PC-3 (cell line): ENCODE measurements around the gene CCR7. TPM values are rescaled to one million over a fixed set of nuclear protein-coding genes. Genes with fewer than 3 reads are reported as not detected.
A peak's percentile ranks its signal among the peaks of the same experiment; 100 is the strongest.

ENCODE experiments used
- ATAC-seq: fragments of 200-7000 bp; cut with Tn5 transposase; 2 replicates; pipeline ENCODE4 v1.9.1; 2020; ENCODE audit warnings: mild to moderate bottlenecking, moderate library complexity
- BruUV-seq: library from RNA; stranded (reverse); fragments of 400-500 nt; replicated peaks from 2 replicates; lab custom pipeline; 2021; lab: Mats Ljungman, UMichigan
- CTCF ChIA-PET: fragments of 300-600 bp; sonication (Branson Sonifier 250); formaldehyde crosslinking; loops from one replicate; lab custom pipeline; 2022; ENCODE audit warnings: antibody characterized with exemption; lab: Charles Lee
- POLR2A ChIA-PET: fragments of 300-600 bp; sonication (Branson Sonifier 250); formaldehyde crosslinking; loops from one replicate; lab custom pipeline; 2022; ENCODE audit warnings: antibody characterized with exemption; ENCODE audit not compliant: unreplicated experiment; lab: Charles Lee
- DNase-seq: peaks from one replicate; pipeline ENCODE4 v3.0.0-alpha.2; 2015
- H2AFZ ChIP-seq: fragments of 300-600 bp; sonication (generic); 2 replicates; pipeline ENCODE4 v1.6.0; 2016; ENCODE audit warnings: antibody characterized with exemption, low read length
- H3F3A ChIP-seq: fragments of 300-600 bp; sonication (generic); one replicate; pipeline ENCODE4 v1.6.0; 2017; ENCODE audit warnings: antibody characterized with exemption, low read length, control low read depth, mild to moderate bottlenecking; ENCODE audit not compliant: unreplicated experiment
- H3K27ac ChIP-seq: fragments of 300-600 bp; sonication (generic); 2 replicates; pipeline ENCODE4 v1.5.1; 2016; ENCODE audit warnings: mild to moderate bottlenecking, low read length
- H3K27me3 ChIP-seq: fragments of 300-600 bp; sonication (generic); 2 replicates; pipeline ENCODE4 v1.6.1; 2016; ENCODE audit warnings: low read length, mixed read lengths
- H3K36me3 ChIP-seq: fragments of 300-600 bp; sonication (generic); 2 replicates; pipeline ENCODE4 v1.6.1; 2016; ENCODE audit warnings: low read depth, mixed run types, low read length, mixed read lengths
- H3K4me1 ChIP-seq: fragments of 300-600 bp; sonication (generic); 2 replicates; pipeline ENCODE4 v1.5.1; 2016; ENCODE audit warnings: low read length; ENCODE audit not compliant: insufficient read depth
- H3K4me2 ChIP-seq: fragments of 300-600 bp; sonication (generic); 2 replicates; pipeline ENCODE4 v1.6.0; 2016; ENCODE audit warnings: low read length
- H3K4me3 ChIP-seq: fragments of 300-600 bp; sonication (generic); 2 replicates; pipeline ENCODE4 v1.5.1; 2016; ENCODE audit warnings: mild to moderate bottlenecking, low read length, mixed read lengths
- H3K79me2 ChIP-seq: fragments of 300-600 bp; sonication (generic); 2 replicates; pipeline ENCODE4 v1.6.1; 2017; ENCODE audit warnings: low read length, mixed read lengths
- H3K9ac ChIP-seq: fragments of 300-600 bp; sonication (generic); 2 replicates; pipeline ENCODE4 v1.6.0; 2016; ENCODE audit warnings: mild to moderate bottlenecking, low read length
- H3K9me2 ChIP-seq: fragments of 300-600 bp; sonication (generic); replicated peaks from 2 replicates; pipeline ENCODE4 v1.6.1; 2016; ENCODE audit warnings: mixed run types, low read length, mixed read lengths
- H3K9me3 ChIP-seq: fragments of 300-600 bp; sonication (generic); 2 replicates; pipeline ENCODE4 v1.6.1; 2016; ENCODE audit warnings: low read length, mixed read lengths
- H4K20me1 ChIP-seq: fragments of 300-600 bp; sonication (generic); 2 replicates; pipeline ENCODE4 v1.6.1; 2016; ENCODE audit warnings: low read length, mixed read lengths
- EZH2 ChIP-seq: fragments of 300-600 bp; sonication (generic); IDR thresholded peaks from one replicate; pipeline ENCODE4 v1.6.1; 2017; ENCODE audit warnings: antibody characterized with exemption, mild to moderate bottlenecking, low read length; ENCODE audit not compliant: unreplicated experiment
- EZH2phosphoT487 ChIP-seq: fragments of 300-600 bp; sonication (generic); IDR thresholded peaks from 2 replicates; pipeline ENCODE4 v1.6.1; 2018; ENCODE audit warnings: mild to moderate bottlenecking, antibody characterized with exemption, low read length, borderline replicate concordance
- intact Hi-C: fragments of 100-400 bp; cut with micrococcal nuclease; formaldehyde crosslinking; loops from 2 replicates; pipeline ENCODE4 v1.9.0; 2023
- total RNA-seq: library from RNA; depleted of rRNA; stranded (reverse); fragments of >200 nt; gene quantifications from 2 replicates; pipeline ENCODE4 v1.2.3, GENCODE V29; 2014
- TF ChIP-seq, protein P1 (sequence below): fragments of 300-600 bp; sonication (generic); conservative IDR thresholded peaks from 2 replicates; pipeline ENCODE4 v1.5.1; 2017; ENCODE audit warnings: antibody characterized with exemption, low read depth, mild to moderate bottlenecking, low read length

The CCR7 gene
- total RNA-seq, 1 experiment from 2014 or later, result not detected

DNA sequence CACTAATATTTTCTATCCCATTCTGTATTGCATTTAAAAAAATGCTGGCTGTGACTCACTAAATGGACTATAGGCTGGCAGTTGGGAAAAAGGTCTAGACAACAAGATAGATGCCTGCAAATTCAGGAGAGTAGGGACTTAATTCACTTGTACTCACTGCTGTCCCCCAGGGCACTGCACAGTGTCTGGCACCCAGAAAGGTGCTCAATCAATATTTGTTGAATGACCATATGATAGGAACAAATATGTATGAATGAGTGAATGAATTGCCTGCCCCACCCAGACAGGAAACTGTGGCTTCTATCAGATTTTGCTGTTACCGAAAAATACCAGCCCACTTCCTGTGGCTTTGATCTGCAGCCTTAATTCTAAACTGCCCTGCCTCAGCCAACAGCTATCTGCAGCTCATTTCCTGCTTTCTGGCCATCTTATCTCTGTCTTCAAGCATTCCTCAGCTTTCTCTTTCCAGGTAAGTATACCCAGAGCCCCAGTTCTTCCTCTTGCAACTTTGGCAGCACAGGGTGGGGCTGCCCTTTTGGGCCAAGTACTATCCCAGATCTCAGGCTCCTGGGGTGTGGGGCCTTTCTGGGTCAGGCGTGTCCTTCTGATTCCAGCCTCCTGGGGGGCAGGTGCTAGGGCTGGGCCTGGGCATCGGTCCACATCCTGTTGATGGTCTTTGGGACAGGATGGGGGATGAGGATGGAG, 48.5 kb downstream of the CCR7 start:
- Histone ChIP-seq H4K20me1 (no peaks in the 10 kb centered on the region), H3K9me2 (no peaks in the 10 kb centered on the region), H3K4me1 (peaks cover 82% of the 10 kb centered on the region), H3F3A (peaks cover 10% of the 10 kb centered on the region), H3K27ac (peak overlapping the region; percentile 100), H3K79me2 (peaks cover 9% of the 10 kb centered on the region), H3K4me2 (peak overlapping the region; percentile 66), H3K36me3 (no peaks in the 10 kb centered on the region), H3K4me3 (peak overlapping the region; percentile 4; the same call in 1 of the 2 replicates), H3K27me3 (no peaks in the 10 kb centered on the region), H3K9me3 (no peaks in the 10 kb centered on the region), H3K9ac (peak overlapping the region; percentile 80), H2AFZ (no peak overlapping the region)
- BruUV-seq, result no TSS peak
- ChIA-PET POLR2A (no interaction called here), CTCF (interaction anchor here (0.6 kb wide), 2 partner anchors 106 to 131 kb away, joined by 5 to 6 read pairs; no protein-coding TSS in a partner anchor)
- ATAC-seq, result peak; percentile 63
- no peak for TF ChIP-seq EZH2phosphoT487
- intact Hi-C loops, result loop anchor here (2.0 kb wide), 1 partner anchor 18 kb away; no protein-coding TSS in a partner anchor
- peak; percentile 93 for DNase-seq

DNA sequence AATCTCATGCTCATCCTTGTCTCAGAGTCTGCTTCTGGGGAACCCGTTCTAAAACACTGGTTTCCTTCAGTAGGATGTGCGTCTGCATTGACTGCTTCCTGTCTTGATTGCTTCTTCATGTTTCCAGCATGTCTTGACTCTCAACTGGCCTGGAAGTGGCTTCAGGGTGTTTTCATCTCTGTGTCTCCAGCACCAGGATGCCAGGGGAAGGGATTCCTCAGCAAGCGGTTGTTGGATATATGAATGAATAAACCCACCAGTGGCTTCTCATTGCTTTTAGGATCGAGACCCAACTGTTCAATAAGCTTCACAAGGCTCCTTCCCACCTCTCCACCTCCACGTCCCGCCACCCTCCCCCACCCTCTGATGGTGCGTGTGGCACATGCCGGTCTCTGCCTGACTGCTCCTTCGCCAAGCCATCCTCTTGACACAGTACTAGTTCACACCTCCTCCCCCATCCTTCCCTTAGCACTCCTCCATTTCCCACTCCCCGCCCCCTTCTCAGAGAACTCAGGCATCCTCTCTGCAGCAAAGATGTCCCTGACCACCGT, 49.7 kb downstream of the CCR7 start:
- ATAC-seq (no peak), DNase-seq (no peak)
- no peaks in the 10 kb centered on the region for H3K36me3 ChIP-seq
- no TSS peak for BruUV-seq
- peaks cover 82% of the 10 kb centered on the region for H3K4me1 ChIP-seq
- H3K9me2 ChIP-seq, result no peaks in the 10 kb centered on the region
- no peaks in the 10 kb centered on the region for H4K20me1 ChIP-seq
- peaks cover 9% of the 10 kb centered on the region for H3K79me2 ChIP-seq
- CTCF ChIA-PET, result no interaction called here
- H3K9me3 ChIP-seq, result no peaks in the 10 kb centered on the region
- TF ChIP-seq, protein P1, sequence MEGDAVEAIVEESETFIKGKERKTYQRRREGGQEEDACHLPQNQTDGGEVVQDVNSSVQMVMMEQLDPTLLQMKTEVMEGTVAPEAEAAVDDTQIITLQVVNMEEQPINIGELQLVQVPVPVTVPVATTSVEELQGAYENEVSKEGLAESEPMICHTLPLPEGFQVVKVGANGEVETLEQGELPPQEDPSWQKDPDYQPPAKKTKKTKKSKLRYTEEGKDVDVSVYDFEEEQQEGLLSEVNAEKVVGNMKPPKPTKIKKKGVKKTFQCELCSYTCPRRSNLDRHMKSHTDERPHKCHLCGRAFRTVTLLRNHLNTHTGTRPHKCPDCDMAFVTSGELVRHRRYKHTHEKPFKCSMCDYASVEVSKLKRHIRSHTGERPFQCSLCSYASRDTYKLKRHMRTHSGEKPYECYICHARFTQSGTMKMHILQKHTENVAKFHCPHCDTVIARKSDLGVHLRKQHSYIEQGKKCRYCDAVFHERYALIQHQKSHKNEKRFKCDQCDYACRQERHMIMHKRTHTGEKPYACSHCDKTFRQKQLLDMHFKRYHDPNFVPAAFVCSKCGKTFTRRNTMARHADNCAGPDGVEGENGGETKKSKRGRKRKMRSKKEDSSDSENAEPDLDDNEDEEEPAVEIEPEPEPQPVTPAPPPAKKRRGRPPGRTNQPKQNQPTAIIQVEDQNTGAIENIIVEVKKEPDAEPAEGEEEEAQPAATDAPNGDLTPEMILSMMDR, result no peak
- no peak for TF ChIP-seq EZH2phosphoT487
- TF ChIP-seq EZH2, result no peak
- H3K27ac ChIP-seq, result peak overlapping the region; percentile 100
- H2AFZ ChIP-seq, result no peak overlapping the region
- intact Hi-C loops, result loop anchor here (2.0 kb wide), 1 partner anchor 17 kb away; no protein-coding TSS in a partner anchor
- H3F3A ChIP-seq, result peaks cover 5% of the 10 kb centered on the region
- POLR2A ChIA-PET, result no interaction called here
- no peak overlapping the region for H3K4me3 ChIP-seq
- H3K27me3 ChIP-seq, result no peaks in the 10 kb centered on the region
- peak overlapping the region; percentile 36; the same call in 1 of the 2 replicates for H3K4me2 ChIP-seq
- H3K9ac ChIP-seq, result 0 out of 2 replicates have a peak overlapping the region, but pooled peaks have one; percentile 51

DNA sequence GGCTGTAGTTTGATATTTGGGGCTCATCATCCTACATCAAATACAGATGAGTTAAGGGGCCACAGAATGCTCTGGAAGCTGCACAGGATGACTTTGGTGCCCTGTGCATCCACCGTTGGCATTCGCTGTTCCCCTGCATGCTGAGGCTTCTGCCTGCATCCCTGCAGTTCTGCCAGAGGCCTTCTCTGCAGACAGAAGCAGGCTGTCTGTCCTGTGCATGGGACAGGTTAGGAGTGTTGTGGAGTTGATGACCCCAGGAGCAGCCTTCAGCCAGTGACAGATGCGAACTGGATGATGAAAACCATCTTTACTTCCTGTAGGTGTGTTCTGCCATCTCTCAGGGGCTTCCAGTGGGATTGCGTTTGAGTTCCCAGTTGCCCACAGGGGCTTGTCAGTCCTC, 50.3 kb downstream of the CCR7 start:
- H4K20me1 ChIP-seq, result no peaks in the 10 kb centered on the region
- H3K4me3 ChIP-seq, result no peak overlapping the region
- no peaks in the 10 kb centered on the region for H3K27me3 ChIP-seq
- ATAC-seq, result no peak
- no peak for DNase-seq
- intact Hi-C loops, result no loop called here
- peaks cover 9% of the 10 kb centered on the region for H3K79me2 ChIP-seq
- TF ChIP-seq EZH2, result no peak
- TF ChIP-seq, protein P1, result no peak
- TF ChIP-seq EZH2phosphoT487, result no peak
- H3K4me2 ChIP-seq, result no peak overlapping the region
- POLR2A ChIA-PET, result no interaction called here
- peak overlapping the region; percentile 100 for H3K27ac ChIP-seq
- no peaks in the 10 kb centered on the region for H3K9me3 ChIP-seq
- CTCF ChIA-PET, result no interaction called here
- H3F3A ChIP-seq, result peaks cover 5% of the 10 kb centered on the region
- no peak overlapping the region for H3K9ac ChIP-seq
- H3K4me1 ChIP-seq, result peaks cover 84% of the 10 kb centered on the region
- no peaks in the 10 kb centered on the region for H3K9me2 ChIP-seq
- BruUV-seq, result no TSS peak
- no peaks in the 10 kb centered on the region for H3K36me3 ChIP-seq
- no peak overlapping the region for H2AFZ ChIP-seq
